A549 (cell line): ENCODE results near the gene CCRL2. TPM values are rescaled to one million over a fixed set of nuclear protein-coding genes. Genes with fewer than 3 reads are reported as not detected.

Experiments
- ATAC-seq, 2 experiments: fragments of 200-7000 bp in 1 of 2; fragments of >200 bp in 1 of 2; cut with Nextera tagmentation in 1 of 2; cut with Tn5 transposase in 1 of 2; 3 replicates each; pipeline versions ENCODE4 v1.8.0 to v1.9.1; 2018 to 2020; ENCODE audit warnings: mild to moderate bottlenecking in 1 of 2, moderate library complexity in 1 of 2
- CTCF ChIA-PET: fragments of 300-600 bp; sonication (Branson Sonifier 250); formaldehyde crosslinking; extraction: SDS; loops from one replicate; lab custom pipeline; 2021; ENCODE audit warnings: antibody characterized with exemption, inconsistent platforms; lab: Yijun Ruan, JAX
- POLR2A ChIA-PET: fragments of 350-600 bp; formaldehyde crosslinking; extraction: SDS; loops from one replicate; lab custom pipeline; 2021; ENCODE audit warnings: antibody characterized with exemption, inconsistent platforms; lab: Yijun Ruan, JAX
- DNase-seq, 2 experiments: peaks; one replicate each; pipeline versions ENCODE4 v3.0.0 to v3.0.0-alpha.2; 2011 to 2016; ENCODE audit warnings: low read depth in 1 of 2, low spot score in 1 of 2
- FAIRE-seq: peaks from 2 replicates; lab custom pipeline; 2011; peaks lifted over from hg19 to GRCh38; lab: Jason Lieb, UNC
- H3K27ac ChIP-seq, 2 experiments: fragments of >200 bp; sonication (Bioruptor Twin); formaldehyde crosslinking; 3 replicates each; pipeline ENCODE4 v1.5.1; 2016 to 2017
- H3K4me1 ChIP-seq: fragments of >200 bp; sonication (Bioruptor Twin); formaldehyde crosslinking; 3 replicates; pipeline ENCODE4 v1.6.1; 2016
- H3K4me2 ChIP-seq: fragments of >200 bp; sonication (Bioruptor Twin); formaldehyde crosslinking; 3 replicates; pipeline ENCODE4 v1.6.1; 2016
- H3K4me3 ChIP-seq: fragments of >200 bp; sonication (Bioruptor Twin); formaldehyde crosslinking; 3 replicates; pipeline ENCODE4 v1.5.1; 2016
- H3K9me3 ChIP-seq: fragments of >200 bp; sonication (Bioruptor Twin); formaldehyde crosslinking; 3 replicates; pipeline ENCODE4 v1.6.1; 2016
- CHD2 ChIP-seq: fragments of 150-350 bp; IDR thresholded peaks from 2 replicates; pipeline ENCODE4 v1.6.1; 2014; ENCODE audit warnings: low read length; ENCODE audit not compliant: partially characterized antibody
- CHD4 ChIP-seq: fragments of 200-600 bp; sonication (generic); IDR thresholded peaks from 2 replicates; pipeline ENCODE4 v1.6.1; 2016; ENCODE audit warnings: antibody characterized with exemption, mild to moderate bottlenecking, borderline replicate concordance
- ESRRA ChIP-seq: fragments of 150-350 bp; IDR thresholded peaks from 2 replicates; pipeline ENCODE4 v1.6.1; 2014; ENCODE audit warnings: mild to moderate bottlenecking, low read length, borderline replicate concordance
- FOSL2 ChIP-seq, 2 experiments: fragments of 450-650 bp in 1 of 2; fragments of >200 bp in 1 of 2; sonication (Bioruptor Twin) in 1 of 2; formaldehyde crosslinking; IDR thresholded peaks; 2 replicates each; pipeline versions ENCODE4 v1.5.0 to v1.6.1; 2016 to 2020; ENCODE audit warnings: mild to moderate bottlenecking in 1 of 2, moderate library complexity in 1 of 2
- HEYL ChIP-seq: fragments of 250-450 bp; sonication (Bioruptor Pico); IDR thresholded peaks from 2 replicates; pipeline ENCODE4 v1.8.0; 2021; ENCODE audit warnings: mild to moderate bottlenecking, moderate library complexity
- HOXB5 ChIP-seq: fragments of 250-450 bp; sonication (Bioruptor Pico); IDR thresholded peaks from 2 replicates; pipeline ENCODE4 v1.5.0; 2020; ENCODE audit warnings: mild to moderate bottlenecking, moderate library complexity
- JUNB ChIP-seq: fragments of >200 bp; sonication (Bioruptor Twin); formaldehyde crosslinking; IDR thresholded peaks from 2 replicates; pipeline ENCODE4 v1.6.1; 2016
- KDM5A ChIP-seq: fragments of 200-600 bp; sonication (generic); IDR thresholded peaks from 2 replicates; pipeline ENCODE4 v1.6.1; 2016; ENCODE audit warnings: antibody characterized with exemption, mild to moderate bottlenecking
- NR3C1 ChIP-seq: fragments of >200 bp; sonication (Bioruptor Twin); formaldehyde crosslinking; IDR thresholded peaks from 3 replicates; pipeline ENCODE4 v1.6.1; 2017
- RAD21 ChIP-seq, 2 experiments: fragments of >200 bp in 1 of 2; sonication (Bioruptor Twin) in 1 of 2; formaldehyde crosslinking in 1 of 2; IDR thresholded peaks in 1 of 2; conservative IDR thresholded peaks in 1 of 2; 2 replicates in 1 of 2; 3 replicates in 1 of 2; pipeline ENCODE4 v1.6.1; 2012 to 2018; ENCODE audit warnings: inconsistent platforms in 1 of 2
- RARB ChIP-seq: fragments of 250-450 bp; sonication (Bioruptor Pico); IDR thresholded peaks from 2 replicates; pipeline ENCODE4 v1.8.0; 2021; ENCODE audit warnings: mild to moderate bottlenecking, moderate library complexity
- ZNF302 ChIP-seq: fragments of 250-450 bp; sonication (Bioruptor Pico); IDR thresholded peaks from 2 replicates; pipeline ENCODE4 v1.9.0; 2021; ENCODE audit warnings: inconsistent platforms, mild to moderate bottlenecking, moderate library complexity
- WGBS: methylation state at CpG from one replicate; pipeline ENCODE4 v1.1.6; 2017; ENCODE audit errors: missing lambda C conversion rate; 5-methylcytosine and 5-hydroxymethylcytosine counted together
- polyA plus RNA-seq, 4 experiments: library from polyadenylated mRNA; depleted of rRNA in 3 of 4; stranded (reverse); fragments of >200 nt; fragmentation: RNase III in 1 of 4; extraction: RNeasy Plus Mini Kit Qiagen cat#74134 plus additional on column Dnase treatment in 1 of 4; gene quantifications; 2 replicates in 3 of 4; 3 replicates in 1 of 4; pipeline ENCODE4 v1.2.3, GENCODE V29; 2011 to 2017
- TF ChIP-seq, protein P1 (sequence below): IDR thresholded peaks from 2 replicates; pipeline ENCODE4 v1.6.1; 2012; ENCODE audit warnings: low read depth, borderline replicate concordance
- TF ChIP-seq, protein P2 (sequence below): fragments of 200-600 bp; sonication (generic); IDR thresholded peaks from 2 replicates; pipeline ENCODE4 v1.6.1; 2016; ENCODE audit warnings: antibody characterized with exemption, mild to moderate bottlenecking, moderate library complexity
- TF ChIP-seq, protein P3 (sequence below): fragments of >200 bp; sonication (Bioruptor Twin); formaldehyde crosslinking; IDR thresholded peaks from 3 replicates; pipeline ENCODE4 v1.6.1; 2016
- TF ChIP-seq, protein P4 (sequence below): fragments of 150-350 bp; IDR thresholded peaks from 2 replicates; pipeline ENCODE4 v1.6.1; 2014; ENCODE audit warnings: low read depth, mild to moderate bottlenecking, low read length

Gene CCRL2
- polyA plus RNA-seq, 2 of the 4 experiments (the other 2 are of a cell fraction): not detected

DNA sequence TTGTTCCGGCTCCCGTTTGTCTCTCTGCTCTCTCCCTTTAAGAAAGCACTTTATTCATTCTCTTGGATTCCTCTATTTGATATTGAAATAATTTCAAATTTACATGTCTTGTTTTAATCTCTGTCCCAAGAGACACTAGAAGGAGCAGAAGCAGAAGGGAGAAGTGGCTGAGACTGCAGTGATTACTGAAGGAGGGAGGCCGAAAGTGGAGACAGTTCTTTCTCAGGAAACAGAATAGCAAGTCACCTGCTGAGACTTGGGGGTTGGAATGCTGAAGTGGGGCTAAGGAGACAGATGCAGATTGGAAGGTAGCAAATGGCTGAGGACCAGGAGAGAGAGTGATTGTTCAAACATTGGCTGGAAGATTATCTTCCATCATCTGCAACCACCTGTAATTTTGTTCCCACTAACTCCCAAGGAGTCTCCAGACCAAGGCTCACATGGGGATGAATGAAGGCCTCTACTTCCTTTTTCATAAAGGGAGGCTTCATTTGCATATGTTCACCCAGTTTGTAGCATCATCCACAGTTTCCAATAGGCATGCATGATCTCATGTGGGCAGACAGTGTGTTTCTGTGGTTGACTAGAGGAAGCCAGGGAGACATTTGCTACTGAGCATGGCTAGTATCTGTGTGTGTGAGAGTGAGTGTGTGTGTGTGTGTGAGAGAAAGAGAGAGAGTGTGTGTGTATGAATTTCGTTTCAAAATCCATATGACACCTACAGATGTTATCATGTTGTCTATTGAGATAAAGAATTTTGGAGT lies 33.7 kb downstream of the CCRL2 start:
- Histone ChIP-seq H3K9me3 (no peaks in the 10 kb centered on the region), H3K4me2 (no peak overlapping the region), H3K27ac (no peak overlapping the region), H3K4me3 (no peak overlapping the region), H3K4me1 (no peaks in the 10 kb centered on the region)
- WGBS: 45% methylated on average over 4 of the region's 4 CpGs
- FAIRE-seq: no peak
- ChIA-PET POLR2A (no interaction called here), CTCF (interaction anchor here (1.4 kb wide), 1 partner anchor 9 kb away, joined by 3 read pairs; no protein-coding TSS in a partner anchor)
- TF ChIP-seq FOSL2 (IDR thresholded peaks at IDR 0.05): no peak
- no peak for TF ChIP-seq FOSL2 (CRISPR knock-in tag; IDR thresholded peaks at IDR 0.05)
- no peak for TF ChIP-seq KDM5A
- TF ChIP-seq ESRRA: no peak
- TF ChIP-seq, protein P1, sequence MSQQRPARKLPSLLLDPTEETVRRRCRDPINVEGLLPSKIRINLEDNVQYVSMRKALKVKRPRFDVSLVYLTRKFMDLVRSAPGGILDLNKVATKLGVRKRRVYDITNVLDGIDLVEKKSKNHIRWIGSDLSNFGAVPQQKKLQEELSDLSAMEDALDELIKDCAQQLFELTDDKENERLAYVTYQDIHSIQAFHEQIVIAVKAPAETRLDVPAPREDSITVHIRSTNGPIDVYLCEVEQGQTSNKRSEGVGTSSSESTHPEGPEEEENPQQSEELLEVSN: no peak
- TF ChIP-seq, protein P2, sequence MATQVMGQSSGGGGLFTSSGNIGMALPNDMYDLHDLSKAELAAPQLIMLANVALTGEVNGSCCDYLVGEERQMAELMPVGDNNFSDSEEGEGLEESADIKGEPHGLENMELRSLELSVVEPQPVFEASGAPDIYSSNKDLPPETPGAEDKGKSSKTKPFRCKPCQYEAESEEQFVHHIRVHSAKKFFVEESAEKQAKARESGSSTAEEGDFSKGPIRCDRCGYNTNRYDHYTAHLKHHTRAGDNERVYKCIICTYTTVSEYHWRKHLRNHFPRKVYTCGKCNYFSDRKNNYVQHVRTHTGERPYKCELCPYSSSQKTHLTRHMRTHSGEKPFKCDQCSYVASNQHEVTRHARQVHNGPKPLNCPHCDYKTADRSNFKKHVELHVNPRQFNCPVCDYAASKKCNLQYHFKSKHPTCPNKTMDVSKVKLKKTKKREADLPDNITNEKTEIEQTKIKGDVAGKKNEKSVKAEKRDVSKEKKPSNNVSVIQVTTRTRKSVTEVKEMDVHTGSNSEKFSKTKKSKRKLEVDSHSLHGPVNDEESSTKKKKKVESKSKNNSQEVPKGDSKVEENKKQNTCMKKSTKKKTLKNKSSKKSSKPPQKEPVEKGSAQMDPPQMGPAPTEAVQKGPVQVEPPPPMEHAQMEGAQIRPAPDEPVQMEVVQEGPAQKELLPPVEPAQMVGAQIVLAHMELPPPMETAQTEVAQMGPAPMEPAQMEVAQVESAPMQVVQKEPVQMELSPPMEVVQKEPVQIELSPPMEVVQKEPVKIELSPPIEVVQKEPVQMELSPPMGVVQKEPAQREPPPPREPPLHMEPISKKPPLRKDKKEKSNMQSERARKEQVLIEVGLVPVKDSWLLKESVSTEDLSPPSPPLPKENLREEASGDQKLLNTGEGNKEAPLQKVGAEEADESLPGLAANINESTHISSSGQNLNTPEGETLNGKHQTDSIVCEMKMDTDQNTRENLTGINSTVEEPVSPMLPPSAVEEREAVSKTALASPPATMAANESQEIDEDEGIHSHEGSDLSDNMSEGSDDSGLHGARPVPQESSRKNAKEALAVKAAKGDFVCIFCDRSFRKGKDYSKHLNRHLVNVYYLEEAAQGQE: no peak
- no peak for TF ChIP-seq HOXB5 (CRISPR knock-in tag)
- no peak for TF ChIP-seq JUNB
- TF ChIP-seq CHD2: no peak
- TF ChIP-seq, protein P3, sequence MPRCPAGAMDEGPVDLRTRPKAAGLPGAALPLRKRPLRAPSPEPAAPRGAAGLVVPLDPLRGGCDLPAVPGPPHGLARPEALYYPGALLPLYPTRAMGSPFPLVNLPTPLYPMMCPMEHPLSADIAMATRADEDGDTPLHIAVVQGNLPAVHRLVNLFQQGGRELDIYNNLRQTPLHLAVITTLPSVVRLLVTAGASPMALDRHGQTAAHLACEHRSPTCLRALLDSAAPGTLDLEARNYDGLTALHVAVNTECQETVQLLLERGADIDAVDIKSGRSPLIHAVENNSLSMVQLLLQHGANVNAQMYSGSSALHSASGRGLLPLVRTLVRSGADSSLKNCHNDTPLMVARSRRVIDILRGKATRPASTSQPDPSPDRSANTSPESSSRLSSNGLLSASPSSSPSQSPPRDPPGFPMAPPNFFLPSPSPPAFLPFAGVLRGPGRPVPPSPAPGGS: no peak
- TF ChIP-seq CHD4: no peak
- TF ChIP-seq, protein P4, sequence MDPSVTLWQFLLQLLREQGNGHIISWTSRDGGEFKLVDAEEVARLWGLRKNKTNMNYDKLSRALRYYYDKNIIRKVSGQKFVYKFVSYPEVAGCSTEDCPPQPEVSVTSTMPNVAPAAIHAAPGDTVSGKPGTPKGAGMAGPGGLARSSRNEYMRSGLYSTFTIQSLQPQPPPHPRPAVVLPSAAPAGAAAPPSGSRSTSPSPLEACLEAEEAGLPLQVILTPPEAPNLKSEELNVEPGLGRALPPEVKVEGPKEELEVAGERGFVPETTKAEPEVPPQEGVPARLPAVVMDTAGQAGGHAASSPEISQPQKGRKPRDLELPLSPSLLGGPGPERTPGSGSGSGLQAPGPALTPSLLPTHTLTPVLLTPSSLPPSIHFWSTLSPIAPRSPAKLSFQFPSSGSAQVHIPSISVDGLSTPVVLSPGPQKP: no peak
- no peak for TF ChIP-seq ZNF302 (CRISPR knock-in tag)
- no peak for TF ChIP-seq RAD21 (conservative IDR thresholded peaks at IDR 0.05 in 1 of 2, IDR thresholded peaks at IDR 0.05 in 1 of 2)
- TF ChIP-seq NR3C1: no peak
- no peak for TF ChIP-seq HEYL
- TF ChIP-seq RARB (CRISPR knock-in tag): no peak
- no peak for ATAC-seq
- DNase-seq: no peak
